ENCODE results near the gene AP4E1. TPM values are rescaled to one million over a fixed set of nuclear protein-coding genes. Genes with fewer than 3 reads are reported as not detected.

Gene AP4E1
- total and polyA plus RNA-seq, 2 of the 4 experiments (the other 2 are of a cell fraction) = 3.1 to 6.8 TPM

GRCh38 chr15:51023499-51023898 is 115.0 kb downstream of the AP4E1 start:
- no peak overlapping the region for H3K9ac ChIP-seq (ENCODE audit: low read depth, low read length)
- H3K56ac ChIP-seq (ENCODE audit: extremely low read depth, insufficient read depth, low read length) = no peak overlapping the region
- in situ Hi-C loops (cut with MboI; ENCODE audit: low sequenced_read_pairs) = no loop called here
- no peak overlapping the region for H3K18ac ChIP-seq (ENCODE audit: low read depth, low read length)
- H4K5ac ChIP-seq (ENCODE audit: low read depth, low read length) = no peak overlapping the region
- H3K4me2 ChIP-seq (ENCODE audit: low read depth, low read length) = no peak overlapping the region
- no peaks in the 10 kb centered on the region for H3K27me3 ChIP-seq (ENCODE audit: control insufficient read depth, insufficient read depth, low read length)
- no peak overlapping the region for H2BK15ac ChIP-seq (ENCODE audit: low read depth, low read length)
- H3K9me1 ChIP-seq (ENCODE audit: insufficient read depth, low read length) = no peaks in the 10 kb centered on the region
- 0 out of 2 replicates have a peak, but pooled peaks cover 2% of the 10 kb centered on the region for H3K4me1 ChIP-seq (ENCODE audit: control insufficient read depth, insufficient read depth, low read length)
- no CpG with 5 or more reads among the region's 1 CpG for WGBS, 2 experiments (ENCODE audit: extremely low coverage in 2 of 2, insufficient read length in 1 of 2)
- no peak overlapping the region for H2AK5ac ChIP-seq (ENCODE audit: low read depth, low read length)
- H4K8ac ChIP-seq (ENCODE audit: low read depth in 2 of 2, low read length in 2 of 2) = no peak overlapping the region
- no peak overlapping the region for H2BK120ac ChIP-seq (ENCODE audit: low read depth, low read length)
- no peak overlapping the region for H2BK20ac ChIP-seq (ENCODE audit: low read depth, low read length)
- no peak overlapping the region for H3K4ac ChIP-seq (ENCODE audit: low read depth, low read length)
- no peaks in the 10 kb centered on the region for H3K36me3 ChIP-seq (ENCODE audit: control insufficient read depth, insufficient read depth, low read length)
- H4K20me1 ChIP-seq (ENCODE audit: insufficient read depth, low read length) = no peaks in the 10 kb centered on the region
- ChIA-PET CTCF (no interaction called here), POLR2A (ENCODE audit: unreplicated experiment) (no interaction called here)
- no peak overlapping the region for H2AFZ ChIP-seq (replicated peaks; ENCODE audit: low read length, poor library complexity)
- no peak overlapping the region for H4K91ac ChIP-seq (ENCODE audit: insufficient read depth, low read depth, low read length)
- H3K23ac ChIP-seq (ENCODE audit: low read depth, low read length) = no peak overlapping the region
- H3K79me1 ChIP-seq (ENCODE audit: low read depth in 1 of 2, low read length in 2 of 2) = no peaks in the 10 kb centered on the region
- intact Hi-C loops (cut with micrococcal nuclease) = no loop called here
- DNase-seq = no peak
- dilution Hi-C loops (cut with HindIII; ENCODE audit: low sequenced_read_pairs, unreplicated experiment) = no loop called here
- BruUV-seq (replicated peaks) = no TSS peak
- H2AK9ac ChIP-seq (replicated peaks; ENCODE audit: low read depth, low read length, poor library complexity) = no peak overlapping the region
- no peak overlapping the region for H3K27ac ChIP-seq (ENCODE audit: insufficient read depth, low read length)
- no peak for ATAC-seq (ENCODE audit: low read depth)
- H3K9me3 ChIP-seq (ENCODE audit: control insufficient read depth, insufficient read depth, low read length) = no peaks in the 10 kb centered on the region
- TF ChIP-seq USF2 (IDR thresholded peaks at IDR 0.05; ENCODE audit: low read depth, low read length) (no peak), FOS (IDR thresholded peaks at IDR 0.05; ENCODE audit: low read depth, low read length) (no peak), RAD21 (IDR thresholded peaks at IDR 0.05; ENCODE audit: low read length) (no peak), RCOR1 (IDR thresholded peaks at IDR 0.05; ENCODE audit: insufficient replicate concordance, low read length) (no peak), MAFK (IDR thresholded peaks at IDR 0.05; ENCODE audit: low read depth, low read length) (no peak)
- no peak overlapping the region for H2BK5ac ChIP-seq (ENCODE audit: low read depth, low read length, poor library complexity, severe bottlenecking)
- no peak overlapping the region for H3K4me3 ChIP-seq (ENCODE audit: insufficient read depth, low read depth, low read length)
- H3K14ac ChIP-seq (replicated peaks; ENCODE audit: low read depth, low read length) = no peak overlapping the region

All from IMR-90 (cell line).